ENCODE results near the gene SPOCK3. TPM values are rescaled to one million over a fixed set of nuclear protein-coding genes. Genes with fewer than 3 reads are reported as not detected.

SPOCK3 gene
- total and polyA plus RNA-seq, 2 donors from 2014 or later: 0.25 to 0.84 TPM

- no peak for FAIRE-seq
- no peak overlapping the region for H3K9ac ChIP-seq (ENCODE audit: low read length in 3 of 3)
- no peak overlapping the region for H3K4me3 ChIP-seq (ENCODE audit: low read length in 3 of 3)
- no peak for DNase-seq
- intact Hi-C loops (cut with DNase I): no loop called here
- no peaks in the 10 kb centered on the region for H3K36me3 ChIP-seq (ENCODE audit: control insufficient read depth in 2 of 3, insufficient read depth in 3 of 3, low read length in 3 of 3)
- H3K4me1 ChIP-seq (ENCODE audit: control insufficient read depth in 2 of 3, insufficient read depth in 2 of 3, low read depth in 1 of 3, low read length in 3 of 3): no peaks in the 10 kb centered on the region
- TF ChIP-seq CTCF (IDR thresholded peaks at IDR 0.05; ENCODE audit: borderline replicate concordance, extremely low read depth, insufficient read depth): no peak
- no peaks in the 10 kb centered on the region for H3K9me3 ChIP-seq (ENCODE audit: control insufficient read depth in 2 of 3, insufficient read depth in 1 of 3, low read length in 3 of 3)
- H3K27me3 ChIP-seq (ENCODE audit: control insufficient read depth, insufficient read depth, low read length): no peaks in the 10 kb centered on the region
- H3K27ac ChIP-seq (ENCODE audit: low read depth in 2 of 2, low read length in 2 of 2): no peak overlapping the region
Observed at GRCh38 chr4:166895771-166896170, 338.5 kb downstream of the SPOCK3 start.

GRCh38 chr4:166887457-166887856 lies 346.8 kb downstream of the SPOCK3 start:
- H3K4me1 ChIP-seq (ENCODE audit: control insufficient read depth in 2 of 3, insufficient read depth in 2 of 3, low read depth in 1 of 3, low read length in 3 of 3): no peaks in the 10 kb centered on the region
- no peaks in the 10 kb centered on the region for H3K9me3 ChIP-seq (ENCODE audit: control insufficient read depth in 2 of 3, insufficient read depth in 1 of 3, low read length in 3 of 3)
- H3K4me3 ChIP-seq (ENCODE audit: low read length in 3 of 3): no peak overlapping the region
- no peak overlapping the region for H3K9ac ChIP-seq (ENCODE audit: low read length in 3 of 3)
- H3K27me3 ChIP-seq (ENCODE audit: control insufficient read depth, insufficient read depth, low read length): no peaks in the 10 kb centered on the region
- FAIRE-seq: no peak
- H3K27ac ChIP-seq (ENCODE audit: low read depth in 2 of 2, low read length in 2 of 2): no peak overlapping the region
- DNase-seq: no peak
- no peak for TF ChIP-seq CTCF (IDR thresholded peaks at IDR 0.05; ENCODE audit: borderline replicate concordance, extremely low read depth, insufficient read depth)
- no peaks in the 10 kb centered on the region for H3K36me3 ChIP-seq (ENCODE audit: control insufficient read depth in 2 of 3, insufficient read depth in 3 of 3, low read length in 3 of 3)
- intact Hi-C loops (cut with DNase I): no loop called here

- Histone ChIP-seq H3K4me3 (ENCODE audit: low read length in 3 of 3) (no peak overlapping the region), H3K36me3 (ENCODE audit: control insufficient read depth in 2 of 3, insufficient read depth in 3 of 3, low read length in 3 of 3) (no peaks in the 10 kb centered on the region), H3K27me3 (ENCODE audit: control insufficient read depth, insufficient read depth, low read length) (no peaks in the 10 kb centered on the region), H3K4me1 (ENCODE audit: control insufficient read depth in 2 of 3, insufficient read depth in 2 of 3, low read depth in 1 of 3, low read length in 3 of 3) (no peaks in the 10 kb centered on the region), H3K9ac (ENCODE audit: low read length in 3 of 3) (no peak overlapping the region), H3K9me3 (ENCODE audit: control insufficient read depth in 2 of 3, insufficient read depth in 1 of 3, low read length in 3 of 3) (no peaks in the 10 kb centered on the region), H3K27ac (ENCODE audit: low read depth in 2 of 2, low read length in 2 of 2) (no peak overlapping the region)
- no peak for TF ChIP-seq CTCF (IDR thresholded peaks at IDR 0.05; ENCODE audit: borderline replicate concordance, extremely low read depth, insufficient read depth)
- intact Hi-C loops (cut with DNase I): no loop called here
- no peak for FAIRE-seq
- no peak for DNase-seq
Observed at GRCh38 chr4:166886718-166887117, 347.6 kb downstream of the SPOCK3 start.

GRCh38 chr4:166882221-166882620 lies 352.1 kb downstream of the SPOCK3 start:
- H3K4me1 ChIP-seq (ENCODE audit: control insufficient read depth in 2 of 3, insufficient read depth in 2 of 3, low read depth in 1 of 3, low read length in 3 of 3): no peaks in the 10 kb centered on the region
- no peak for TF ChIP-seq CTCF (IDR thresholded peaks at IDR 0.05; ENCODE audit: borderline replicate concordance, extremely low read depth, insufficient read depth)
- no peak for DNase-seq
- H3K9me3 ChIP-seq (ENCODE audit: control insufficient read depth in 2 of 3, insufficient read depth in 1 of 3, low read length in 3 of 3): no peaks in the 10 kb centered on the region
- H3K36me3 ChIP-seq (ENCODE audit: control insufficient read depth in 2 of 3, insufficient read depth in 3 of 3, low read length in 3 of 3): no peaks in the 10 kb centered on the region
- no peak overlapping the region for H3K9ac ChIP-seq (ENCODE audit: low read length in 3 of 3)
- no peak for FAIRE-seq
- H3K27ac ChIP-seq (ENCODE audit: low read depth in 2 of 2, low read length in 2 of 2): no peak overlapping the region
- H3K27me3 ChIP-seq (ENCODE audit: control insufficient read depth, insufficient read depth, low read length): no peaks in the 10 kb centered on the region
- intact Hi-C loops (cut with DNase I): no loop called here
- H3K4me3 ChIP-seq (ENCODE audit: low read length in 3 of 3): no peak overlapping the region

Measured in kidney (tissue), 14 donors.